HepG2 (cell line): ENCODE results near the gene HEXD. TPM values are rescaled to one million over a fixed set of nuclear protein-coding genes. Genes with fewer than 3 reads are reported as not detected.

Experiments used
- ATAC-seq: fragments of 200-7000 bp; cut with Tn5 transposase; 3 replicates; pipeline ENCODE4 v1.9.1; 2020; ENCODE audit warnings: mild to moderate bottlenecking, moderate library complexity
- BruUV-seq: library from RNA; stranded (reverse); fragments of 400-500 nt; replicated peaks from 2 replicates; lab custom pipeline; 2021; lab: Mats Ljungman, UMichigan
- CTCF ChIA-PET: fragments of 300-600 bp; formaldehyde crosslinking; extraction: SDS; loops from one replicate; lab custom pipeline; 2021; ENCODE audit warnings: low total read pairs, inconsistent platforms, low intra/inter-chr PET ratio; lab: Yijun Ruan, JAX
- POLR2A ChIA-PET: fragments of 350-600 bp; sonication (Branson Sonifier 250); formaldehyde crosslinking; loops from one replicate; lab custom pipeline; 2020; ENCODE audit warnings: antibody characterized with exemption, inconsistent platforms; lab: Yijun Ruan, JAX
- DNase-seq: peaks from one replicate; pipeline ENCODE4 v3.0.0-alpha.2; 2015; ENCODE audit warnings: low spot score
- FAIRE-seq: peaks from 3 replicates; lab custom pipeline; 2011; peaks lifted over from hg19 to GRCh38; lab: Jason Lieb, UNC
- H2AFZ ChIP-seq: one replicate; pipeline ENCODE4 v1.6.1; 2011; ENCODE audit warnings: low read length, inconsistent platforms
- H3K27ac ChIP-seq: fragments of 300-600 bp; 3 replicates; pipeline ENCODE4 v1.8.0; 2011; ENCODE audit warnings: mixed run types, mild to moderate bottlenecking, mixed read lengths, low read length, inconsistent platforms; ENCODE audit not compliant: insufficient read depth; ENCODE audit errors: extremely low read length
- H3K27me3 ChIP-seq, 2 experiments: fragments of 200-600 bp in 1 of 2; 2 replicates in 1 of 2; 3 replicates in 1 of 2; pipeline versions ENCODE4 v1.6.0 to v1.8.0; 2011; ENCODE audit warnings: low read length in 2 of 2, mild to moderate bottlenecking in 2 of 2, moderate library complexity in 2 of 2, inconsistent platforms in 1 of 2; ENCODE audit not compliant: insufficient read depth in 2 of 2, control insufficient read depth in 1 of 2
- H3K36me3 ChIP-seq, 2 experiments: fragments of 200-600 bp in 1 of 2; replicated peaks in 1 of 2; 2 replicates in 1 of 2; 3 replicates in 1 of 2; pipeline versions ENCODE4 v1.5.1 to v1.8.0; 2011; ENCODE audit warnings: low read length in 2 of 2, inconsistent platforms in 1 of 2; ENCODE audit not compliant: insufficient read depth in 2 of 2, control insufficient read depth in 1 of 2
- H3K4me1 ChIP-seq: 2 replicates; pipeline ENCODE4 v1.5.1; 2012; ENCODE audit warnings: low read length, inconsistent platforms; ENCODE audit not compliant: insufficient read depth
- H3K4me2 ChIP-seq: 2 replicates; pipeline ENCODE4 v1.6.0; 2011; ENCODE audit warnings: low read depth, low read length, inconsistent platforms
- H3K4me3 ChIP-seq, 3 experiments: fragments of 200-600 bp in 1 of 3; sonication (generic), shearing (Covaris generic) in 1 of 3; replicated peaks in 1 of 3; 2 replicates each; pipeline ENCODE4 v1.5.1; 2011 to 2016; ENCODE audit warnings: low read length in 3 of 3, inconsistent platforms in 2 of 3, low read depth in 2 of 3, mild to moderate bottlenecking in 2 of 3, control low read depth in 1 of 3, mixed read lengths in 1 of 3; ENCODE audit not compliant: insufficient read depth in 1 of 3
- H3K79me2 ChIP-seq: one replicate; pipeline ENCODE4 v1.6.1; 2011; ENCODE audit warnings: low read length, inconsistent platforms; ENCODE audit not compliant: insufficient read depth
- H3K9ac ChIP-seq: 2 replicates; pipeline ENCODE4 v1.6.0; 2011; ENCODE audit warnings: mild to moderate bottlenecking, low read depth, low read length, inconsistent platforms; ENCODE audit not compliant: insufficient read depth
- H3K9me3 ChIP-seq: 2 replicates; pipeline ENCODE4 v1.5.1; 2012; ENCODE audit warnings: mild to moderate bottlenecking, low read length
- H4K20me1 ChIP-seq: 2 replicates; pipeline ENCODE4 v1.6.0; 2011; ENCODE audit warnings: inconsistent platforms, mild to moderate bottlenecking, low read length, moderate library complexity; ENCODE audit not compliant: insufficient read depth
- ARNTL ChIP-seq: sonication (generic); formaldehyde crosslinking; IDR thresholded peaks from 2 replicates; pipeline ENCODE4 v1.4.0; 2020; ENCODE audit warnings: mild to moderate bottlenecking, missing genetic modification reagents
- ATF1 ChIP-seq: IDR thresholded peaks from 2 replicates; pipeline ENCODE4 v1.6.1; 2016; ENCODE audit warnings: mild to moderate bottlenecking, control low read depth
- DPF2 ChIP-seq: sonication (generic); formaldehyde crosslinking; IDR thresholded peaks from 2 replicates; pipeline ENCODE4 v1.4.0; 2020; ENCODE audit warnings: mild to moderate bottlenecking, low read depth, missing genetic modification reagents, borderline replicate concordance
- ETS1 ChIP-seq: sonication (generic); formaldehyde crosslinking; IDR thresholded peaks from 2 replicates; pipeline ENCODE4 v1.4.0; 2020; ENCODE audit warnings: missing genetic modification reagents
- FOXK2 ChIP-seq: fragments of 450-650 bp; IDR thresholded peaks from 2 replicates; pipeline ENCODE4 v1.6.1; 2016
- RAD21 ChIP-seq: fragments of 450-650 bp; formaldehyde crosslinking; IDR thresholded peaks from 2 replicates; pipeline ENCODE4 v1.5.0; 2020; ENCODE audit warnings: mild to moderate bottlenecking
- RXRA ChIP-seq: sonication (generic); formaldehyde crosslinking; IDR thresholded peaks from 2 replicates; pipeline ENCODE4 v1.5.1; 2020; ENCODE audit warnings: missing genetic modification reagents
- RXRB ChIP-seq: IDR thresholded peaks from 2 replicates; pipeline ENCODE4 v1.6.1; 2016; ENCODE audit warnings: borderline replicate concordance, missing genetic modification reagents, missing compliant biosample characterization
- TARDBP ChIP-seq: sonication (generic); formaldehyde crosslinking; IDR thresholded peaks from 2 replicates; pipeline ENCODE4 v1.8.0; 2022; ENCODE audit warnings: mild to moderate bottlenecking, missing genetic modification reagents
- THAP11 ChIP-seq: IDR thresholded peaks from 2 replicates; pipeline ENCODE4 v1.6.1; 2016; ENCODE audit warnings: missing biosample characterization, missing genetic modification reagents
- USF2 ChIP-seq, 2 experiments: sonication (generic) in 1 of 2; formaldehyde crosslinking in 1 of 2; IDR thresholded peaks; 2 replicates each; pipeline versions ENCODE4 v1.5.1 to v1.6.1; 2011 to 2020; ENCODE audit warnings: borderline replicate concordance in 1 of 2, low read depth in 1 of 2, low read length in 1 of 2, mild to moderate bottlenecking in 1 of 2, missing genetic modification reagents in 1 of 2, moderate library complexity in 1 of 2
- ZNF138 ChIP-seq: sonication (generic); formaldehyde crosslinking; IDR thresholded peaks from 2 replicates; pipeline ENCODE4 v1.5.0; 2020; ENCODE audit warnings: mild to moderate bottlenecking, low read depth, missing genetic modification reagents
- ZNF704 ChIP-seq: sonication (generic); formaldehyde crosslinking; IDR thresholded peaks from 2 replicates; pipeline ENCODE4 v1.8.1; 2023; ENCODE audit warnings: mild to moderate bottlenecking, inconsistent platforms, moderate library complexity, missing genetic modification reagents, borderline replicate concordance
- ZNF761 ChIP-seq: sonication (generic); formaldehyde crosslinking; conservative IDR thresholded peaks from 2 replicates; pipeline ENCODE4 v1.4.0; 2020; ENCODE audit warnings: mild to moderate bottlenecking, missing genetic modification reagents
- ZSCAN31 ChIP-seq: sonication (generic); formaldehyde crosslinking; IDR thresholded peaks from 2 replicates; pipeline ENCODE4 v1.5.0; 2020; ENCODE audit warnings: low read depth, mild to moderate bottlenecking, missing genetic modification reagents
- WGBS: methylation state at CpG from one replicate; pipeline ENCODE4 v1.1.6; 2017; ENCODE audit warnings: low lambda C conversion rate; 5-methylcytosine and 5-hydroxymethylcytosine counted together
- in situ Hi-C: cut with HindIII; loops from 2 replicates; pipeline ENCODE4 v1.10.0; 2017; ENCODE audit warnings: low pct_unique_long_range_greater_than_20kb; ENCODE audit not compliant: extremely low pct_ligation_motif_present
- intact Hi-C: fragments of 100-400 bp; cut with micrococcal nuclease; formaldehyde crosslinking; loops from one replicate; pipeline ENCODE4 v1.10.0; 2022; ENCODE audit not compliant: unreplicated experiment
- polyA plus RNA-seq, 8 experiments: library from polyadenylated mRNA; depleted of rRNA in 3 of 8; stranded (reverse) in 7 of 8; unstranded in 1 of 8; fragments of >200 nt; fragmentation: Illumina TruSeq in 4 of 8; extraction: Trizol in 4 of 8; gene quantifications; 2 replicates each; pipeline versions ENCODE4 v1.2.1 to v1.2.3, GENCODE V29; 2011 to 2016; ENCODE audit warnings: low read depth in 4 of 8, missing spikeins in 1 of 8, mixed read lengths in 1 of 8; ENCODE audit not compliant: insufficient read depth in 1 of 8
- total RNA-seq, 5 experiments: library from RNA; depleted of rRNA; stranded (reverse); fragments of >200 nt; fragmentation: Illumina TruSeq; extraction: Trizol; gene quantifications; 2 replicates each; pipeline ENCODE4 v1.2.3, GENCODE V29; 2016; ENCODE audit warnings: low read depth in 1 of 5

HEXD gene
- total and polyA plus RNA-seq, 2 of the 13 experiments (the other 11 are each of a cell fraction or from before 2014, with no cell fraction given) = 22.3 to 41.8 TPM

GRCh38 chr17:82372249-82373071, 45.7 kb upstream of the HEXD start:
- ATAC-seq (no peak), FAIRE-seq (no peak), DNase-seq (no peak)
- H3K36me3 ChIP-seq = no peaks in the 10 kb centered on the region
- in situ Hi-C loops = no loop called here
- POLR2A ChIA-PET = interaction anchor here (1.4 to 1.5 kb wide), 3 partner anchors 12 to 131 kb away, joined by 3 to 4 read pairs (median 3); no protein-coding TSS in a partner anchor
- 68% methylated on average over 39 of the region's 41 CpGs for WGBS
- H3K9me3 ChIP-seq = no peaks in the 10 kb centered on the region
- CTCF ChIA-PET = interaction anchor here (1.2 kb wide), 1 partner anchor 21 kb away, joined by 3 read pairs; no protein-coding TSS in a partner anchor
- no peak overlapping the region for H3K4me3 ChIP-seq
- H3K27me3 ChIP-seq = no peaks in the 10 kb centered on the region
- no peak overlapping the region for H2AFZ ChIP-seq
- no peak overlapping the region for H3K9ac ChIP-seq
- no peaks in the 10 kb centered on the region for H4K20me1 ChIP-seq
- peaks cover 71% of the 10 kb centered on the region for H3K4me1 ChIP-seq
- intact Hi-C loops = no loop called here
- H3K4me2 ChIP-seq = 0 out of 2 replicates have a peak overlapping the region, but pooled peaks have one; percentile 1
- no TSS peak for BruUV-seq
- no peak overlapping the region for H3K27ac ChIP-seq
- H3K79me2 ChIP-seq = no peaks in the 10 kb centered on the region
- no peak for TF ChIP-seq TARDBP (CRISPR knock-in tag)
- TF ChIP-seq RXRB (CRISPR knock-in tag) = no peak
- TF ChIP-seq ZNF704 (CRISPR knock-in tag) = no peak
- no peak for TF ChIP-seq FOXK2
- 0 out of 2 replicates have a peak, but pooled peaks have one; percentile 39 for TF ChIP-seq ZSCAN31 (CRISPR knock-in tag)
- TF ChIP-seq ETS1 (CRISPR knock-in tag) = no peak
- no peak for TF ChIP-seq THAP11 (CRISPR knock-in tag)
- no peak for TF ChIP-seq ATF1 (CRISPR knock-in tag)
- TF ChIP-seq ARNTL (CRISPR knock-in tag) = no peak
- TF ChIP-seq DPF2 = no peak
- no peak for TF ChIP-seq ZNF761
- TF ChIP-seq ZNF138 (CRISPR knock-in tag) = no peak
- 0 out of 2 replicates have a peak, but pooled peaks have one; percentile 16 for TF ChIP-seq RXRA (CRISPR knock-in tag)
- TF ChIP-seq USF2 (IDR thresholded peaks at IDR 0.05; ENCODE audit: low read depth, low read length) = no peak
- TF ChIP-seq USF2 (CRISPR knock-in tag; IDR thresholded peaks at IDR 0.05; ENCODE audit: borderline replicate concordance) = no peak
- TF ChIP-seq RAD21 (CRISPR knock-in tag) = no peak
